Right kidney (tissue), 1 donor: Measurements from ENCODE around the gene DCAF5.
"Not testable (repeated sequence)": the region's sequence is repeated elsewhere in the genome, so short reads cannot be mapped to it uniquely, and the experiment has no call there.

Experiments used
- DNase-seq: peaks from one replicate; pipeline ENCODE4 v3.0.0-alpha.2; 2016

The DCAF5 gene

DNA sequence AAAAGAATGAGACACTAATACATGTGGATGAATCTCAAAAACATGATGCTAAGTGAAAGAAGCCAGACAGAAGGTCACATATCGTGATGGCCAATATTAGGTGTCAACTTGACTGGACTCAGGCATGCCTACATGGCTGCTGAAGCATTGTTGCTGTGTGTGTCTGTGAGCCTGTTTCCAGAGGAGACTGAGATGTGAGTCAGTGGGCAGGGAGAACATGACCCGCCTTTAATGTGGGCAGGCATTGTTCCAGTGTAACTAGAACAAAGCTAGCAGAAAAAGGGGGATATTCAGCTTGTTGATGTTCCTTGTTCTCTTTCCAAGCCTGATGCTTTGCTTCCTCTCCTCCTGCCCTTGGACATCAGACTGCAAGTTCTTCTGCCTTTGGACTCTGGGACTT is 47.6 kb downstream of the DCAF5 start:
- DNase-seq = no peak

DNA sequence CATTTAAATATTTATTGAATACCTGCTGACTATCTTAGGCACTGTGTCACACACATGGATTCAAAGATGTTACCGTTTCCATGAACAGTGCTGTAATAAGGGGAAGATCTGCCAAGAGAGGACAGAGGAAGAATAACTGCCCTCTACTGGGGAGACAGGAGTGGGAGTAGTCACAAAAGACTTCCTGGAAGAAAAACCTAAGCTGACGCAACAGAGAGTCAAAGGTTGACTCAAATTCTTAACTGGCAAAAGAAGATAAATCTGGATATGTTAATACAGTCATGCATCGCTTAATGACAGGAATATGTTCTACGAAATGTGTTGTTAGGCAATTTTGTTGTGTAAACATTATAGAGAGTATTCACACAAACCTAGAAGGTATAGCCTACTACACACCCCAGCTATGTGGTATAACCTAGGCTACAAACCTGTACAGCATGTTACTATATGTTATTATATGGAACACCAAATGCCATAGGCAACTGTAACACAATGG is 51.5 kb downstream of the DCAF5 start:
- DNase-seq = no peak

DNA sequence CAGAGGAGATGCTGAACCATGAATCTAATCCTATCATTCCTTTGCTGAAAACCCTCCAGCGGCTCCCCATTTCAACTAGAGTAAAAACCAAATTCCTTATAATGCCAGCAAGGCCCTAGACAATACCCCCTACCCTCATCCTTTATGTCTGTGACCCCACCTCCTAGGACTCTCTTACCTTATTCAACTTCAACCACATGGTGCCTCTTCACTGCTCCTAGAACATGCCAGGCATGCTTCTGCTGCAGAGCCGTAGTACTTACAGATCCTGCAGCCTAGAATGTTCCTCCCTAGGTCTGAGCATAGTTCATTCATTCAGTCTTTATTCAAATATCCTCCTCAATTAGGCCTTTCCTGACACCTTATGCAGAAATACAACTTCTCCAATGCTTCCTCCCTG is 54.9 kb downstream of the DCAF5 start:
- DNase-seq = no peak

DNA sequence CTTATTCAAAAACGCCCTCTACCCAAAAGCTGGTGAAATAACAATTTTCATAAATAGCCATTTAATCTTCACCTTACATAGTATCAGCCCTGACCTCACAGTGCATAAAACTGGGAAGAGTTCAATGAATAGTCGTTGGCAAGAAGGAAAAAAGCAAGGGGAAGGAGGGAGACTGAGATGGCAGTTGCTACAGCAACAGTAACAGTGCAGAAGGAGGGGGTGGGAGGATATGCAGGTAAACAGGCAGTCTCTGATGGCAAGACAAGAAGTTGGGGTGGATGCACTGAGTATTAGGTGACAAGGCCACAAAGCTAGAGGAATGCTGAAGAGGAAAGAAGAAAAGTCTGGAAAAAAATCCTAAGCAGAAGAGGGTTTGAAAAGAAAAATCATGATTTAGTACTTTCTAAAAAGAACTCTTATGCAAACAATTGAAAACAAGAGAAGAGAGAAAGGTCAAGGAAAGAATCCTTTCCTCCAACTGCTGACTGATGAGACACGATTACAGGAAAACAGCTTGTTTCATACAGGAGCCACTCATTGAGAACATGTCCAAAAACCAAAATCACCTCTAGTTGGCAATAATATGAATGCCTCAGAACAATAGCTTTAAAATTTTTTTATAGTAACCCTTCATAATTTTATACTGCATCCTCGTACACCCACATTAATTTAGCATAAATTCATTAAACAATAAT is 56.0 kb downstream of the DCAF5 start:
- no peak for DNase-seq

DNA sequence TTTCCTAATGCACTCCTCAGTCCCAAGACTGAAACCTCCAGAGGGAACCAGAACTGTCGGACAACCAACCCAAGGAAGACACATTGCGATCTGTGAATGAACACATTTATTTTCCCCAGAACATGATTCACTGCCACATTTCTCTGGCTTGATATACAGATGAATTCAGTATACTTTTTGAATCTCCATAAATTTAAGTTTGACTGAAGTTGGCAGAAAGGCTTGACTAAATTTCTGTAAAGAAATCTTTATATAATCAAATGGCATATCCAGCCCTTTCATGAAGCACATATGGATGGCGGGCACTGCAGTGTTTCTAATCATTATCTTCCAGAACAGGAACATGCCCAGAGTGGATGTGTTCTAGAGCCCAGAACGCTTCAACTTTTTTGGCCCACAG is 56.7 kb downstream of the DCAF5 start:
- no peak for DNase-seq

DNA sequence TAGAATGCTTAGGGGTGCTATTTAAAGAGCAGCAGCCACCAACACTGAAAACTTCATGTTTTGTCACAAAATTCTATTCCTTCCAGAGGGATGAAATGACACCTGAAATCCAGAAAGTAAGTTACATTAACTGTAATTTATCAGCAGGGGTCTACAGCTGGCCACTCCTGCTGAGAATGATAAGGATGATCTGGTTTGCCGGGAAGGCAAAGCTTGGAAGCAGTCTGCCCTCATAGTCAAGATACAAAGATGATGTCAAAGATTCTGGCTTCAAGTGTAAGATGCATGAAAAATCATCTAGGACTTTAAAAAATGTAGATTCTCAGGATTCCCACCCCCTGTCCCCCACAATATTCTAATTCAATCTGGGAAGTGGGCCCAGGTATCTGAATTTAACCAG is 58.4 kb downstream of the DCAF5 start:
- no peak for DNase-seq

DNA sequence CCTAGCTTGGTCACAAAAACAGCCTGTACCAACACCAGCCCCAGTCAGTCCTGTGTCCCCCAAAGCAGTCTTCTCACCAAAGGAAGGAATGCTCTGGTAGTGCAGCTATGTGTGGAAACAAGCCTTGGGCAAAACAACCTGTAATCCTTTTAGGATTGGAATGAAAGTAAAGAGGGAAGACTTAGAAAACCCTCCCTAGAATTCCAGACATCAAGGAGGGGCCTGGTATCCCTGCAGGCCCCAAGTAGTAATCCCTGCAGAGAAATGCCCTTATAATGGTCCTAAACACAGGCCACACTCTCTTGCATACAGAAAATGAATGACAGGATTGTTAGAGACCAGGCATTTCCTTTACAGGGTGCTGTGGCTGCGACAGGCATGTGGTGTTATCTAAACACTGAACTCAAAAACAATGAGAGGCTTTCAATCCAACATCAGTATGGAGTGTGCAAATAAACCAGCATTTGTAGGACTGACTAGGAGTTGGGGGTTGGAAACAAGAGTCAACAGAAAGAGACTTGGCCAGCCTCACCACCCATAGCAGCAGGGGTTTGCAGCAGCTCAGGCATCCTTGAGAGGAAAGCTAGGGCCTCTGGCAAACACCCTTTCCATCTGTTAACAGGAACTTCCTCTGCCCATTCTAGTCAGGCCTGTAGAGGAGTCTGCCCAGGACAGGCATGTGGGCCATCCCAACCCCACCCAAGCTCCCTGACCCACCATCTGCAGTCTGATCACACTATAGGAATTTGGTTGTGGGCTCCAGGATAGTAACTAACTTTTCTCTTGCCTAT is 59.1 kb downstream of the DCAF5 start:
- no peak for DNase-seq

DNA sequence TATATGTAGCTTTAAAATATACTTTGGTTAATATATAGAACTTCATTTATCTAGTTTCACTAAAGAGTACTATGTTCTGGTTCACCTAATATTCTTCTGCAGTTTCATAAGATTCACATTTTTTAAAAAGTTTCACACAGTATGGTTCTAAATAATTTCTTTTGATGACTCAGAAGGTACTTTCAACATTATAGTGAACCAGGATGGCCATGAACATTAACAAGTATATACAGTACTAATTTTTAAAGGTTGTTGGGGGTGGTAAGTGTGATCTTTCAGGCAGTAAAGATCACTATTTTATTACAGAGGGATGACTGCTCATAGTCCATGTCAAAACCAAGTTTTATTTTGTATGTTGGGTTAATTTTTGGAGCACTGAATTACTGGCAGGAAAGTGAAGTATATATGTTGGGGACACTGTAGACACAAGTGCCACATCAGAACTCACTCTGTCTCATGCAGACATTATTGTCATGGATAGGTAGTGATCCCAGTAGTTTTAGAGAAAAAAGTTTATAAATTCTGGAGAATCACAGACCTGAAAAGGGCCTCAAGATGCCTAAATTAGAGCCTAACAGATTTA is 60.0 kb downstream of the DCAF5 start:
- no peak for DNase-seq

DNA sequence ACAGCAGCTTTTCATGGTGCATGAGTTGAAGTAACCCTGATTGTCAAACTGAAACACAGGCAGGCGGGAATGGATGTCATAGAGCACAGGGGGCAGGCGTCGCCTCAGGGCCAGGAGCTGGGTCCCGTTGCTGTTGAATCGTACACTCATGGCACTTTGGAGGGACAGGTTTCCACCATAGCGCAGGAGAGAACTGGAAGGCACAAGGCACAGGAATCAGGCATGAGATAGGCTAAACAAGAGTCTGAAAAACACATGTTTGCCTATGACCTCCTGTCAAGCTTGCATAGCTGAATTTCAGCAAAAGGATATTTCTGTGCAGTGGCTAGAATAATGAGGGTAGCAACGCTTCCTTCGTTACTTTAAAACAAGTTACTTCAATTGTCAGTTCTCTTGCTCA is 61.2 kb downstream of the DCAF5 start:
- DNase-seq = no peak

DNA sequence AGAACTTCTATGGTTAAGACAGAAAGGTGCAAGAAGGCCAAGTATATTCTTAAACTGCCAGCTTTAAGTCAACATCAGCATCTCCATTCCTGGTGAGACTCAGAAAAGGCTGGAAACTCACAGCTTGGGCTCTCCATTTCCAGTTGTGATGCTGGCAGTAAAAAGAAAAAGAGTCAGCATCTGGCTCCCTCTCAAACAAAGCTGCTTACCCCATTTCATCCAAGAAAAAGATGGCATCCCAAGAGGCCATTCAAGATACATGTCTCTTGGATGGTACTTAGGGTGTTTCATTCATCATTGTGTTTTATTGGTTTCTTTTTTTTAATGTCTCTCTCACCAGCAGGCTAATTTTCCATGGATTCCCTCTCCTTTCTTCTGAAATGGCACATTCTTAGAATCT is 61.9 kb downstream of the DCAF5 start:
- DNase-seq = no peak

DNA sequence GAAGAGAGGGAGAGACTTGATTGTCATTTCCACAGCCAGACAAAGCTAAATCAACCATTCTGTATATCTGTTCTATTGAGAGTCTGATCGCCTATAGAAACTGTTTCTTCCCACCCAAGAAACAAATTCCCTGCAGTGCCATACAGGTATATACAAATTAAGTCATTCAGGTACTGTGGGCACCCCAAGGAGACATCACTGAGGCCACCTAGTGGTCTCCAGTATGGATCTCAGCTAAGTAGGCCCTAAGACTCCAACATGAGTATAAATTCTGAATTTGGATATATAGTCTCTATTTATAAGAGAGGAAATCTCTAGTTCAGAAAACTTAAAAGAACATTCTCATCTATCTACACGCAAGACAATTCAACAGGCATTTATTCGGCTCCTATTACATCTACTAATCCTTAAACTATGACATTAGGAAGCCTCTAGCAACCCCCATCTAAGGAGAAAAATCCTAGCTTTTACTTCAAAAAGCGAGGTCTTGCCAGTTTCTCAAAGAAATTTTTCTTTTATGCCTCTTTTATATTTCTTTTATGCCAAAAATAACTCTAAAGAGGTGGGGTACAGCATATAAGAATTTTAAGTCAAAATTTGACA is 62.6 kb downstream of the DCAF5 start:
- DNase-seq = no peak

DNA sequence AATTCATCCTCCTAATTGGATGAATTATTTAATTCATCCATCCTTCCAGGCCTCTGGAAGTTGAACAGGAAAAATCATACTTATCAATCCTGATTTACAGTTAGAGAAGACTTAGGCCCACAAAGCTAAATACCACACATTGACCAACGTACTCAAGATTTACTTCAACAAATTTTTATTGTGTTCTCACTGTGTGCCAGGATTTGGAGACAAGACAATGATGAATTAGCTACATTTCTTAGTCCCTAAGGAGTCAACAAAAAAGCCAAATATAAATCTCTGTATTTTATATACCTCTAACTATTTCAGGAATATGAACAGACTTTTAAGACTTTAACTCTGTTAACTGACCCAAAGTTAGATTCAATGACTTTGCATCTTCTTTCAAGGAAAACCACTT is 63.9 kb downstream of the DCAF5 start:
- DNase-seq = no peak

DNA sequence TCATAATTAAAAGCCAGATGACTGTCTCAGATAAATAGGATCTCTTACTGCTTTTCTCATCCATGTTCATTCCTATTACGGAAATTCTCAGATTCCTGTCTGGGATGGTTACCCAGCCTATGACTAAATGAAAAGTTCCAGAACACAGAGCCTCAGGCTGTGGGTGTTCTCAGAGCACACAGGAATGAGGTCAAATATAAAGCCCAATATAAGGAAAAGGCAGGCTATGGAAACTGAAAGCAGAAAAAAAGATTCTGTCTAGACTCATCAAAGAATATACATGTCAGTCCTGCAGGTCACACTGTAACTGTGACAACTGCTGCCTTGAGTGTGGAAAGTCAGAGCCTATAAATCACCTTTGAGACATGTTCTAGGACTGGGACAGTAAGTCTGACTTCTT is 64.3 kb downstream of the DCAF5 start:
- no peak for DNase-seq

DNA sequence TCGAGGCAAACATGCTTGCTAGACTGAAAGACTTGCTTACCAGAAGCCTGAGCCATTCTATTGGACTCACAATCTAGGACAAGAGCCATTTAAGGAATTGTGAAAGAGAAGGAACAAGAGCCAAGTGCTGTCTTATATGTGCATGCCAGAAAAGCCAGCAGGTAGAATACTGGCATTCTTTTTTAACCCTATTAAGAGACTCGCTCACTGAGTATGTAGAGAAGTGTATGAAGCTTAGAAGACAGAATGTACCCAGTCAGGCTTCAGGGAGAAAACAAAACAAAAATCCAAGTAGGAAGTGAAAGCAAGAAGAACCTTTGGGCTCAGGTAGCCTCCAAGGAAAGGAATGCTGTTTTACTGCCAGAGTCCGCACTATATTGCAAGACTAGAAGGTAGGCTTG is 65.9 kb downstream of the DCAF5 start:
- DNase-seq = no peak

DNA sequence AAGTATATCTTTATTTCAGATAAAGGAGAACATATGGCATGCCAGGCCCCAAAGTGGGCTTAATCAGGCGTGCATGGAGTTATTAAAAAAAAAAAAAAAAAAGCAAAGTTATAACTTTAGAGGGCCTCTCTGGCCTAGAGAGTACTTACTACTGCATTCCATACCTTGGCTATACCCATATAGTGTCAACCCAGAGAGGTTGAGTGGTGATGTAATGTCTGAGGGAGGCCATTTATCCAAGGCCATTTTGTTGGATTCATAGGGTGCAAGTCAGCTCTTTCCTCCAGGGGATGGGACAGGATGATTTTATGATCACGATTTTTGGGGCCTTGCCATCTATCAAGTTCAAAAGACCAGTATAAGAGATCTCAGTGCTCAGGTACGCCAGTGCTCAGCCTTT is 66.4 kb downstream of the DCAF5 start:
- no peak for DNase-seq

DNA sequence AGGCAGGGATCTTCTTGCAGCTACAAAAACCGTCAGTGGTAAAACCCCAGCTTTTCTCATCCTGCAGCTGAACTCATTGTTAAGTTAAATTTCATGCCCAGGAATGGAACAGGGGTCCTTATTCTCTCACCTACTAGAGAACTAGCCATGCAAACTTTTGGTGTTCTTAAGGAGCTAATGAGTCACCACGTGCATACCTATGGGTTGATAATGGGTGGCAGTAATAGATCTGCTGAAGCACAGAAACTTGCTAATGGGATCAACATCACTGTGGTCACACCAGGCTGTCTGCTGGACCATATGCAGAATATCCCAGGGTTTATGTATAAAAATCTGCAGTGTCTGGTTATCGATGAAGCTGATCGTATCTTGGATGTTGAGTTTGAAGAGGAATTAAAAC is 68.9 kb downstream of the DCAF5 start:
- no peak for DNase-seq

DNA sequence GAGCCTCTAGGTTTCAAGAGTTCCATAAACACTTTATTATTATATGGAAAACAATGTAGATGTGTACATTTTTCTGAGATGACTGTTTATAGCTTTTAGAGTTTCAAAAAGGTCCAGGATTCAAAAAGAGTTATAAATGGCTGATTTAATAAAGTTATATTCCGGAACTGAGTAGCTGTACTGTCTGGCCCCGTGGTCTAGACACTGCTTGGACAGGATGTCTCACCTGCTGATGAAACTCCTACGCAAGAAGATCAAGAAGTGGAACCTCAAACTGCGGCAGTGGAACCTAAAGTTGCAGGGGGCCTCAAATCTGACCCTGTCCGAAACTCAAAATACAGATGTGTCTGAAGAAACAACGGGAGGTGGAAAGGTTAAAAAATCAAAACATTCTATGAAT is 69.7 kb downstream of the DCAF5 start:
- no peak for DNase-seq

DNA sequence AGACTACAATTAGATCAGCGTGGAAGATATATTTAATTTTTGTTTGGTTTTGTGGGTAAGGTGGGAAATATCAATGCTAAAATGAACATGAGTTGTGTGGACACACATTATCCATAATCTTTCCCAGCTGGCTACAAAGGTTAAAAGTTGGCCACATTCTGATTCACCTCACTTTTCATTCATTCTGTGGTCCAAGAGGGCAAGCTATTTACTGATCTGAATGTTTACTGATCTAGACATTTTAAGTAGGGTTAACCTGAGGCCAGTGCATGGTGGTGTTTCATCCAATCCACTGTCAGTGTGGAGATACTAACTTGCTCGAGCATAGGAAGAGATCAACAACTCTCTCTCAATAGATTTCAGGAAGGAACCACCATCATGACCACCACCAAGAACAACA is 71.6 kb downstream of the DCAF5 start:
- DNase-seq = no peak

DNA sequence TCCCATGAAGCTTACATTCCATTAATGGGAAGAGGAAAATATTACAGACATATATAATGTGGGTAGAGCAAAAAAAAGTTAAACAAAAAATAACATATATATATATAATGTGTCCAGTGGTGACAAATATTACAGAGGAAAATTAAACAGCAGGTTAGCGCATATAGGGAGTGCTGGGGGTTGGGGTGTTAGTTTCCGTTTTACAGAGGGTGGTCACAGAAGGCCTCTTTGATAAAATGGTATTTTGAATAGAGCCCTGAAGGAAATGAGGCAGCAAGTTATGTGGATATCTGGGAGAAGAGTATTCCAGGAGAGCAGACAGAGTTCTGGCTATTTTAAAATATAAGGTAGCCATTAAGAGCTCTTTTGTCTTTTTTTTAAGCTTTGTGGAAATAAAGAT is 73.2 kb downstream of the DCAF5 start:
- no peak for DNase-seq

DNA sequence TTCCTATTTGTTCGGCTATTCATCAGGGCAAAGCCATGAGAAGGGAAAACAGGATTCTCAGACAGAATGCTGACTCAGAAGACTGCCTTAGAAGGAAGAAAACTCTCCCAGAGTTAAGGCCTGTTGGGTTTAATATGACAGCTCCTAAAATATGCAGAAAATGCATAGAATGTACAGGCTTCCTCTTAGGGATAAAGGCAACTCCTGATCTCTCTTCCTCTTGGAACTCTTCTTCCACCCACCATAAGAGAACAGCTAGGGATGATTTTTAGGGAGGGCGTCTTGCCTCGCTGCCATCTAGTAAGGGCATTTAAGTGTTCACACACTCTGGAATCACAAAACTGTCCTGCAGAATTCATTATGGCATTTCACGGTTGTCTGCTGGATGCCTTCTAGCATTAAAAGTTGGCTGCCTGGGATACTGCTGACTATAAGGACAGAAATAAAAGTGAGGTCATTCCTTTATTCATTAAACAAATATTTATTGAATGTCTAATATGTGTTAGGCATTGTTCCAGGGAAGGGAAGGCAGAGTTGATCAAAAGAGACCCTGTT is 73.7 kb downstream of the DCAF5 start:
- peak; percentile 48 for DNase-seq

DNA sequence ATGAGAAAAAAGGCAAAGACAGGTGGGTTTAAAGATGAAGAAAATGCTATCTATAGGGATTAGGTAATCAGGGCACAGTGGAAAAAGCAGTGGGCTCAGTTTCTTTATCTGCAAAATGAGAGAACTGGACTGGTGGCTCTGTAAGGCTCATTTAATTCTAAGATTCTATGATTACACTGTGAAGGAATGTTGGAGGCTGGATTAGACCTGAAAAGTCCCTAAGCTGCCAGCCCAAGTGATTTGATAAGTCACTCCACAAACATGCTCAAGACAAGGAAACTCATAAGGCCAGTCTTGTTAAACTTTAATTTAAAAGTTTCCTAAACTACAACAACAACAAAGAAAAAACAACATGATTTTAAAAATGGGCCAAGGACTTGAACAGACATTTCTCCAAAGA is 75.1 kb downstream of the DCAF5 start:
- DNase-seq = no peak

DNA sequence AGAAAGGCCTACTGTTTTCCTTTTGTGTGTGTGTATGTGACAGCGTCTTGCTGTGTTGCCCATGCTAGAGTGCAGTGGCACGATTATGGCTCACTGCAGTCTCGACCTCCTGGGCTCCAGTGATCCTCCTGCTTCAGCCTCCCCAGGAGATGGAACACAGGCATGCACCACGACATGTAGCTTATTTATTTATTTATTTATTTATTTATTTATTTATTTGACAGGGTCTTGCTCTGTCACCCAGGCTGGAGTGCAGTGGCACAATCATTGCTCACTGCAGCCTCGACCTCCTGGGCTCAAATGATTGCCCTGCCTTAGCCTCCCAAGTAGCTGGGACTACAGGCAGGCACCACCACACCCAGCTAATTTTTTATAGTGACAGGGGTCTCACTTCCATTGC is 75.7 kb downstream of the DCAF5 start:
- DNase-seq = not testable (repeated sequence)

DNA sequence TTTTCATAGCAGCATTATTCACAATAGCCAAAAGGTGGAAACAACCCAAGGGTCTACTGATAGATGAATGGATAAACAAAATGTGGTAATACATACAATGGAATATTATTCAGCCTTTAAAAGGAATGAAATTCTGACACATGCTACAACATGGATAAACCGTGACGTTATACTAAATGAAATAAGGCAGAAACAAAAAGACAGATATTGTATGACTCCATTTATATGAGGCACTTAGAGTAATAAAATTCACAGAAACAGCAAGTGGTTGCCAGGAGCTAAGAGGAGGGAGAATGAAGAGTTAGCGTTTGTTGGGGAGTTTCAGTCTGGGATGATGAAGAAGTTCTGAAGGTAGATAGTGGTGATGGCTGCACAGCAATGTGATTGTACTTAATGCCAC is 76.6 kb downstream of the DCAF5 start:
- no peak for DNase-seq
